Measurements from ENCODE around the gene ALDH5A1.

DNA sequence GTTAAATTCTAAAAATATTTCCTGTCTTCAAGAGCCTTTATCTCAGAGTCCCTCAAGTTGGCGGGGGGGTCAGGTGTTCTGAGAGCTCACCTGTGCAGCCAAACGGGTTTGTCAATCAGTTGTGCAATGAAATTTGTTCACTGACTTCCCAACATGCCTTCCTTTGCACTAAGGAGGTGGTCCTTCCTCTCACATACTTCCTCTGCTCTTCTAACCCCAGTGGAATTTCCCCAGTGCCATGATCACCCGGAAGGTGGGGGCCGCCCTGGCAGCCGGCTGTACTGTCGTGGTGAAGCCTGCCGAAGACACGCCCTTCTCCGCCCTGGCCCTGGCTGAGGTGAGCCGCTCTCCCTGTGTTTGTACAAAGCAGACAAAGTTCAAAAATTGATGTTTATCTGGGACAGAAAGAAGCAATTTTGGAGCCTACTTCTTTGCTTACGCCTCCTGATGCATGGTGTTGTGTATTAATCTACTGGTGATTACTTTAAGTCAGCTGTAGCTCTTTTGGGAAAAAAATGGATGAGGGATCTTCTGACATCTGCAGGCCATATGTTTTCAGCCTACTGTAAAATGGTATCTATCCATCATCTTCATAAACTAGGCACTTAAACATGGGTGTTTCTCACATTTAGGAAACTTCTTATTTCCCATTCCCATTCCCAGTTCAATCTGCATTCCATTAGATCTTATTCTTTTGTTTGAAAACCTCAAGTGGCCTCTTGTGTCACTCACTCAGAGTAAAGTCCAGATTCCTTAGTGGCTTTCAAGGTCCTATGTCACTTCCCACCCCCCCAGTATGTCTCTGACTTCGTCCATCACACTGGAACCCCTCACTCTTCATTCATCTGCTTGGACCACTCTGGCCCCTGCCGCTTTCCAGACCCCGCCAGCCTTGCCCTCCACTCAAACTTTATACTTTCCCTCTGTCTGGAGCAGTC, 10.1 kb downstream of the ALDH5A1 start:
- TF ChIP-seq, protein P1, sequence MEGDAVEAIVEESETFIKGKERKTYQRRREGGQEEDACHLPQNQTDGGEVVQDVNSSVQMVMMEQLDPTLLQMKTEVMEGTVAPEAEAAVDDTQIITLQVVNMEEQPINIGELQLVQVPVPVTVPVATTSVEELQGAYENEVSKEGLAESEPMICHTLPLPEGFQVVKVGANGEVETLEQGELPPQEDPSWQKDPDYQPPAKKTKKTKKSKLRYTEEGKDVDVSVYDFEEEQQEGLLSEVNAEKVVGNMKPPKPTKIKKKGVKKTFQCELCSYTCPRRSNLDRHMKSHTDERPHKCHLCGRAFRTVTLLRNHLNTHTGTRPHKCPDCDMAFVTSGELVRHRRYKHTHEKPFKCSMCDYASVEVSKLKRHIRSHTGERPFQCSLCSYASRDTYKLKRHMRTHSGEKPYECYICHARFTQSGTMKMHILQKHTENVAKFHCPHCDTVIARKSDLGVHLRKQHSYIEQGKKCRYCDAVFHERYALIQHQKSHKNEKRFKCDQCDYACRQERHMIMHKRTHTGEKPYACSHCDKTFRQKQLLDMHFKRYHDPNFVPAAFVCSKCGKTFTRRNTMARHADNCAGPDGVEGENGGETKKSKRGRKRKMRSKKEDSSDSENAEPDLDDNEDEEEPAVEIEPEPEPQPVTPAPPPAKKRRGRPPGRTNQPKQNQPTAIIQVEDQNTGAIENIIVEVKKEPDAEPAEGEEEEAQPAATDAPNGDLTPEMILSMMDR (conservative IDR thresholded peaks at IDR 0.05): no peak
- TF ChIP-seq ZFX (IDR thresholded peaks at IDR 0.05): no peak
